ENCODE measurements around the gene P3H4. TPM values are rescaled to one million over a fixed set of nuclear protein-coding genes. Genes with fewer than 3 reads are reported as not detected.

The P3H4 gene
- total RNA-seq, 1 donor from 2014 or later: 84.8 TPM

DNA sequence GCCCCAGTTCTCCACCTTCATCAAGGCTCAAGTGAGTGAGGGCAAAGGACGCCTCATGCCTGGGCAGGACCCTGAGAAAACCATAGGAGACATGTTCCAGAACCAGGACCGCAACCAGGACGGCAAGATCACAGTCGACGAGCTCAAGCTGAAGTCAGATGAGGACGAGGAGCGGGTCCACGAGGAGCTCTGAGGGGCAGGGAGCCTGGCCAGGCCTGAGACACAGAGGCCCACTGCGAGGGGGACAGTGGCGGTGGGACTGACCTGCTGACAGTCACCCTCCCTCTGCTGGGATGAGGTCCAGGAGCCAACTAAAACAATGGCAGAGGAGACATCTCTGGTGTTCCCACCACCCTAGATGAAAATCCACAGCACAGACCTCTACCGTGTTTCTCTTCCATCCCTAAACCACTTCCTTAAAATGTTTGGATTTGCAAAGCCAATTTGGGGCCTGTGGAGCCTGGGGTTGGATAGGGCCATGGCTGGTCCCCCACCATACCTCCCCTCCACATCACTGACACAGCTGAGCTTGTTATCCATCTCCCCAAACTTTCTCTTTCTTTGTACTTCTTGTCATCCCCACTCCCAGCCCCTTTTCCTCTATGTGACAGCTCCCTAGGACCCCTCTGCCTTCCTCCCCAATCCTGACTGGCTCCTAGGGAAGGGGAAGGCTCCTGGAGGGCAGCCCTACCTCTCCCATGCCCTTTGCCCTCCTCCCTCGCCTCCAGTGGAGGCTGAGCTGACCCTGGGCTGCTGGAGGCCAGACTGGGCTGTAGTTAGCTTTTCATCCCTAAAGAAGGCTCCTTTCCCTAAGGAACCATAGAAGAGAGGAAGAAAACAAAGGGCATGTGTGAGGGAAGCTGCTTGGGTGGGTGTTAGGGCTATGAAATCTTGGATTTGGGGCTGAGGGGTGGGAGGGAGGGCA is 10.7 kb upstream of the P3H4 start:
- Mint-ChIP-seq H3K36me3 (ENCODE audit: low read depth) (peaks cover 17% of the 10 kb centered on the region), H3K4me3 (ENCODE audit: unreplicated experiment) (no peak overlapping the region), H3K27ac (ENCODE audit: unreplicated experiment) (peak overlapping the region; percentile 36), H3K4me1 (ENCODE audit: low read depth) (no peaks in the 10 kb centered on the region), H3K27me3 (ENCODE audit: low read depth) (no peaks in the 10 kb centered on the region), H3K9me3 (ENCODE audit: low read depth) (no peaks in the 10 kb centered on the region)
- DNase-seq (ENCODE audit: low spot score): no peak
- TF ChIP-seq, protein P1, sequence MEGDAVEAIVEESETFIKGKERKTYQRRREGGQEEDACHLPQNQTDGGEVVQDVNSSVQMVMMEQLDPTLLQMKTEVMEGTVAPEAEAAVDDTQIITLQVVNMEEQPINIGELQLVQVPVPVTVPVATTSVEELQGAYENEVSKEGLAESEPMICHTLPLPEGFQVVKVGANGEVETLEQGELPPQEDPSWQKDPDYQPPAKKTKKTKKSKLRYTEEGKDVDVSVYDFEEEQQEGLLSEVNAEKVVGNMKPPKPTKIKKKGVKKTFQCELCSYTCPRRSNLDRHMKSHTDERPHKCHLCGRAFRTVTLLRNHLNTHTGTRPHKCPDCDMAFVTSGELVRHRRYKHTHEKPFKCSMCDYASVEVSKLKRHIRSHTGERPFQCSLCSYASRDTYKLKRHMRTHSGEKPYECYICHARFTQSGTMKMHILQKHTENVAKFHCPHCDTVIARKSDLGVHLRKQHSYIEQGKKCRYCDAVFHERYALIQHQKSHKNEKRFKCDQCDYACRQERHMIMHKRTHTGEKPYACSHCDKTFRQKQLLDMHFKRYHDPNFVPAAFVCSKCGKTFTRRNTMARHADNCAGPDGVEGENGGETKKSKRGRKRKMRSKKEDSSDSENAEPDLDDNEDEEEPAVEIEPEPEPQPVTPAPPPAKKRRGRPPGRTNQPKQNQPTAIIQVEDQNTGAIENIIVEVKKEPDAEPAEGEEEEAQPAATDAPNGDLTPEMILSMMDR (IDR thresholded peaks at IDR 0.05): no peak

GRCh38 chr17:41821776-41822175 is 10.0 kb upstream of the P3H4 start:
- H3K27me3 Mint-ChIP-seq (ENCODE audit: low read depth): no peaks in the 10 kb centered on the region

DNA sequence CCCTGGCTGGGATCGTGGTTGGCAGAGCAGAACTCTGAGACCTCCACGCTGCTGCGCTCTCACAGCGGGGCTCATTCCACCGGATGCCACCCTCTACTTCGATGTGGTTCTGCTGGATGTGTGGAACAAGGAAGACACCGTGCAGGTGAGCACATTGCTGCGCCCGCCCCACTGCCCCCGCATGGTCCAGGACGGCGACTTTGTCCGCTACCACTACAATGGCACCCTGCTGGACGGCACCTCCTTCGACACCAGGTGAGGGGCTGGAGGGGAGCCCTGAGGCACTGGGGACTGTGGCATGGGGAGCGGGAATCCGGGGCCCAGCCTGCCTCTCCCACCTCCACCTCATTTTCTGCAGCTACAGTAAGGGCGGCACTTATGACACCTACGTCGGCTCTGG is 6.3 kb upstream of the P3H4 start:
- H3K9me3 Mint-ChIP-seq (ENCODE audit: low read depth): no peaks in the 10 kb centered on the region
- DNase-seq (ENCODE audit: low spot score): no peak
- TF ChIP-seq, protein P1 (IDR thresholded peaks at IDR 0.05): no peak

More at GRCh38 chr17:41821776-41822175, 10.0 kb upstream of the P3H4 start:
- H3K27ac Mint-ChIP-seq (ENCODE audit: unreplicated experiment): peak overlapping the region; percentile 27
- peaks cover 5% of the 10 kb centered on the region for H3K4me1 Mint-ChIP-seq (ENCODE audit: low read depth)
- no peak overlapping the region for H3K4me3 Mint-ChIP-seq (ENCODE audit: unreplicated experiment)
- no peaks in the 10 kb centered on the region for H3K9me3 Mint-ChIP-seq (ENCODE audit: low read depth)
- TF ChIP-seq, protein P1 (IDR thresholded peaks at IDR 0.05): no peak
- H3K36me3 Mint-ChIP-seq (ENCODE audit: low read depth): peaks cover 21% of the 10 kb centered on the region
- DNase-seq (ENCODE audit: low spot score): no peak

DNA sequence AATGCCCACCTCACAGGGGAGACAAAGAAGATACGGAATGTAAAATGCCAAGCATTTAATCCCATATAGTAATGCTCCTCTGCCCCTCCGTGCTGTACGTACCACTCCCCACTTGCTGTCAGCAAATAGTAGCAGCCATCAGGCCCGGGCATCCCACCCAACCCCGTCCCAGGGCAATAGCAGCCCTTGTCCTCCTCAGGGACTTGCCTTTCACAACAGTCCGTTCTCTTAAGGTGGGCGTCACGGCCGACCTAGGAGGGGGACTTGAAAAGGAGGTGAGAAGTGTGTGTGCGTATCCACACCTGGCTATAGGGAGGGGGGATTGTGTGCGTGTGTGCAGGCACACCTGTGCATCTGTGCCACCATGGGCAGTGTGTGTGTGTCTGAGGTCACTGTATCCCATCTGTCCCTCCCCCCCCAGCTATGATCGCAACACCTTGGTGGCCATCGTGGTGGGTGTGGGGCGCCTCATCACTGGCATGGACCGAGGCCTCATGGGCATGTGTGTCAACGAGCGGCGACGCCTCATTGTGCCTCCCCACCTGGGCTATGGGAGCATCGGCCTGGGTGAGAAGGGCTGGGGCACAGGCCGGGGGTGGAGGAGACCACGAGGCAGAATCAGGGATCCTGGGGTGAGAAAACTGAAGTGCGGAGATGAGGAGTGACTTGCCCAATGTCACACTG is 5.0 kb upstream of the P3H4 start:
- Mint-ChIP-seq H3K36me3 (ENCODE audit: low read depth) (peaks cover 20% of the 10 kb centered on the region), H3K27ac (ENCODE audit: unreplicated experiment) (peak overlapping the region; percentile 63), H3K9me3 (ENCODE audit: low read depth) (no peaks in the 10 kb centered on the region), H3K4me1 (ENCODE audit: low read depth) (peaks cover 27% of the 10 kb centered on the region), H3K27me3 (ENCODE audit: low read depth) (no peaks in the 10 kb centered on the region), H3K4me3 (ENCODE audit: unreplicated experiment) (no peak overlapping the region)
- DNase-seq (ENCODE audit: low spot score): no peak
- TF ChIP-seq, protein P1 (IDR thresholded peaks at IDR 0.05): no peak

More for the DNA sequence above, 6.3 kb upstream of the P3H4 start:
- Mint-ChIP-seq H3K27me3 (ENCODE audit: low read depth) (no peaks in the 10 kb centered on the region), H3K36me3 (ENCODE audit: low read depth) (peaks cover 22% of the 10 kb centered on the region), H3K4me3 (ENCODE audit: unreplicated experiment) (no peak overlapping the region), H3K4me1 (ENCODE audit: low read depth) (peaks cover 24% of the 10 kb centered on the region), H3K27ac (ENCODE audit: unreplicated experiment) (peak overlapping the region; percentile 27)

DNA sequence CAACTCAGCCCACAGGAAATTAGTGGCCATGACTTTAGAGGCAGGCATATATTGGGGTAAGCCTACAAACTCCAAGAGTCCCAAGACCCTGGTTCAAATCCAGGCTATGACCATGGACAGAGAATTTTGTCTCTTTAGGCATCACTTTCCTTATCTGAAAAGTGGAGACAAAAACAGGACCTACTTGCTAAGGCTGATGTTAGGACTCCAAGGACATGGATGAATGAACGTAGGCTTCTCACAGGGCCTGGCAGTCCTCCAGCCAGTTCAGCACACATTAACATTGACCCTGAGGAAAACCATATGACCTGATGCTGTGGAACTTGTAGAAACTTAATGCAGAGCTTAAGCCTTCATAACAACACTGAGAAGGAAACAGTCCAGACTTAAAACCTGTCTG is 2.4 kb upstream of the P3H4 start:
- Mint-ChIP-seq H3K27me3 (ENCODE audit: low read depth) (no peaks in the 10 kb centered on the region), H3K4me3 (ENCODE audit: unreplicated experiment) (peak overlapping the region; percentile 99), H3K27ac (ENCODE audit: unreplicated experiment) (peak overlapping the region; percentile 95), H3K9me3 (ENCODE audit: low read depth) (no peaks in the 10 kb centered on the region), H3K4me1 (ENCODE audit: low read depth) (peaks cover 45% of the 10 kb centered on the region), H3K36me3 (ENCODE audit: low read depth) (peaks cover 18% of the 10 kb centered on the region)
- no peak for DNase-seq (ENCODE audit: low spot score)
- TF ChIP-seq, protein P1 (IDR thresholded peaks at IDR 0.05): no peak

Data from chondrocyte (in vitro differentiated cells).